Ovary (tissue), 9 donors: ENCODE results near the gene TGFBR2. TPM values are rescaled to one million over a fixed set of nuclear protein-coding genes. Genes with fewer than 3 reads are reported as not detected.

Source experiments
- DNase-seq, 5 donors: peaks; one replicate each; pipeline ENCODE4 v3.0.0-alpha.2; 2019 to 2020
- H3K27ac ChIP-seq, 2 donors: fragments of 200-600 bp; one replicate each; pipeline versions ENCODE4 v1.5.1 to v1.8.0; 2019 to 2022
- H3K27me3 ChIP-seq: fragments of 200-600 bp; one replicate; pipeline ENCODE4 v1.8.0; 2022
- H3K36me3 ChIP-seq: fragments of 200-600 bp; sonication (generic); one replicate; pipeline ENCODE4 v1.5.1; 2019
- H3K4me1 ChIP-seq: one replicate; pipeline ENCODE4 v1.8.1; 2013; ENCODE audit warnings: mild to moderate bottlenecking, moderate library complexity; ENCODE audit not compliant: insufficient read depth
- H3K4me3 ChIP-seq: fragments of 200-600 bp; sonication (generic); one replicate; pipeline ENCODE4 v1.5.1; 2017
- H3K9me3 ChIP-seq, 2 donors: fragments of 200-600 bp in 1 of 2; sonication (generic) in 1 of 2; one replicate each; pipeline versions ENCODE4 v1.5.1 to v1.8.1; 2013 to 2019; ENCODE audit warnings: mild to moderate bottlenecking in 1 of 2, moderate library complexity in 1 of 2
- EP300 ChIP-seq: sonication (generic); formaldehyde crosslinking; IDR thresholded peaks from one replicate; pipeline ENCODE4 v1.6.1; 2017; ENCODE audit warnings: antibody characterized with exemption
- POLR2A ChIP-seq: fragments of 450-650 bp; IDR thresholded peaks from one replicate; pipeline ENCODE4 v1.6.1; 2017; ENCODE audit warnings: antibody characterized with exemption, mild to moderate bottlenecking, moderate library complexity
- WGBS, 3 donors: extraction: QIAGEN DNeasy Blood & Tissue Kit in 1 of 3; methylation state at CpG; one replicate each; pipeline versions ENCODE4 v1.1.5 to v1.1.7; 2013 to 2017; 5-methylcytosine and 5-hydroxymethylcytosine counted together
- intact Hi-C, 4 donors: fragments of 100-400 bp; cut with DNase I; formaldehyde crosslinking; loops; one replicate each; pipeline versions ENCODE4 v1.11.0 to v1.15.1; 2022 to 2023
- polyA plus RNA-seq, 2 donors: library from polyadenylated mRNA; stranded (reverse); fragments of 200-250 nt in 1 of 2; fragments of 350-450 nt in 1 of 2; fragmentation: Illumina TruSeq in 1 of 2; extraction: RNeasy Lipid Tissue Mini Kit (QIAGEN cat#74804) in 1 of 2; gene quantifications; one replicate each; pipeline ENCODE4 v1.2.3, GENCODE V29; 2013 to 2014
- total RNA-seq, 7 donors: library from RNA; depleted of rRNA in 2 of 7; stranded (reverse); fragments of >200 nt in 2 of 7; fragmentation: NEBNext Ultra II Directional in 3 of 7; extraction: Animal tissue kit (Norgen Biotek cat#: 25700) in 3 of 7; gene quantifications; one replicate each; pipeline versions ENCODE4 v1.1.0 to v1.2.4, GENCODE V29; 2016 to 2023
- TF ChIP-seq, protein P1 (sequence below), 3 donors: fragments of 450-650 bp in 2 of 3; fragments of 200-600 bp in 1 of 3; IDR thresholded peaks; one replicate each; pipeline versions ENCODE4 v1.5.1 to v1.8.0; 2016 to 2022; ENCODE audit warnings: antibody characterized with exemption in 3 of 3, mild to moderate bottlenecking in 1 of 3
- donor health status: DM: no; HTN: no; CAD: no; lungs with moderate emphysema.
- donor health status: DM: no; HTN: no; CAD: no.
- donor health status: Bipolar disorder and iron deficiency.
- donor health status: DM: yes; HTN: yes; CAD: no.
- donor health status: DM: no; HTN: no; CAD: no.
- donor health status: DM: yes; HTN: yes; CAD: no.

The TGFBR2 gene
- total and polyA plus RNA-seq, 9 donors, result 26.8 to 158 (median 53.8) TPM

GRCh38 chr3:30611613-30612436 lies 5.4 kb downstream of the TGFBR2 start:
- intact Hi-C loops, result no loop called here
- Histone ChIP-seq H3K27ac (no peak overlapping the region), H3K27me3 (no peaks in the 10 kb centered on the region), H3K9me3 (no peaks in the 10 kb centered on the region), H3K36me3 (no peaks in the 10 kb centered on the region), H3K4me3 (peak overlapping the region; percentile 10), H3K4me1 (peaks cover 2% of the 10 kb centered on the region)
- 86 to 95% (median 90%) methylated on average over 6 to 7 of the region's 7 CpGs for WGBS, 3 donors
- TF ChIP-seq, protein P1, sequence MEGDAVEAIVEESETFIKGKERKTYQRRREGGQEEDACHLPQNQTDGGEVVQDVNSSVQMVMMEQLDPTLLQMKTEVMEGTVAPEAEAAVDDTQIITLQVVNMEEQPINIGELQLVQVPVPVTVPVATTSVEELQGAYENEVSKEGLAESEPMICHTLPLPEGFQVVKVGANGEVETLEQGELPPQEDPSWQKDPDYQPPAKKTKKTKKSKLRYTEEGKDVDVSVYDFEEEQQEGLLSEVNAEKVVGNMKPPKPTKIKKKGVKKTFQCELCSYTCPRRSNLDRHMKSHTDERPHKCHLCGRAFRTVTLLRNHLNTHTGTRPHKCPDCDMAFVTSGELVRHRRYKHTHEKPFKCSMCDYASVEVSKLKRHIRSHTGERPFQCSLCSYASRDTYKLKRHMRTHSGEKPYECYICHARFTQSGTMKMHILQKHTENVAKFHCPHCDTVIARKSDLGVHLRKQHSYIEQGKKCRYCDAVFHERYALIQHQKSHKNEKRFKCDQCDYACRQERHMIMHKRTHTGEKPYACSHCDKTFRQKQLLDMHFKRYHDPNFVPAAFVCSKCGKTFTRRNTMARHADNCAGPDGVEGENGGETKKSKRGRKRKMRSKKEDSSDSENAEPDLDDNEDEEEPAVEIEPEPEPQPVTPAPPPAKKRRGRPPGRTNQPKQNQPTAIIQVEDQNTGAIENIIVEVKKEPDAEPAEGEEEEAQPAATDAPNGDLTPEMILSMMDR (IDR thresholded peaks at IDR 0.05), result no peak
- TF ChIP-seq POLR2A (no peak), EP300 (no peak)
- no peak for DNase-seq

- H3K9me3 ChIP-seq, result no peaks in the 10 kb centered on the region
- no peak for DNase-seq
- H3K36me3 ChIP-seq, result no peaks in the 10 kb centered on the region
- H3K27ac ChIP-seq, result no peak overlapping the region
- peaks cover 2% of the 10 kb centered on the region for H3K4me1 ChIP-seq
- no peaks in the 10 kb centered on the region for H3K27me3 ChIP-seq
- TF ChIP-seq POLR2A, result no peak
- no peak for TF ChIP-seq EP300
- TF ChIP-seq, protein P1 (IDR thresholded peaks at IDR 0.05), result no peak
- WGBS, 3 donors, result 60 to 80% (median 61%) methylated on average over 3 of the region's 3 CpGs
- intact Hi-C loops, result no loop called here
- no peak overlapping the region for H3K4me3 ChIP-seq
Measured at GRCh38 chr3:30612437-30613132, 6.2 kb downstream of the TGFBR2 start.

GRCh38 chr3:30613133-30613825 lies 6.9 kb downstream of the TGFBR2 start:
- TF ChIP-seq POLR2A (no peak), EP300 (no peak)
- TF ChIP-seq, protein P1 (IDR thresholded peaks at IDR 0.05), result no peak
- WGBS, 3 donors, result 83 to 91% (median 88%) methylated on average over 3 of the region's 3 CpGs
- Histone ChIP-seq H3K9me3 (no peaks in the 10 kb centered on the region), H3K27me3 (no peaks in the 10 kb centered on the region), H3K4me3 (no peak overlapping the region), H3K27ac (no peak overlapping the region), H3K4me1 (peaks cover 2% of the 10 kb centered on the region), H3K36me3 (no peaks in the 10 kb centered on the region)
- no peak for DNase-seq
- intact Hi-C loops, result no loop called here

- Histone ChIP-seq H3K9me3 (no peaks in the 10 kb centered on the region), H3K27me3 (no peaks in the 10 kb centered on the region), H3K36me3 (no peaks in the 10 kb centered on the region), H3K4me3 (no peak overlapping the region), H3K4me1 (peaks cover 3% of the 10 kb centered on the region), H3K27ac (no peak overlapping the region)
- WGBS, 3 donors, result 84 to 88% (median 87%) methylated on average over 4 of the region's 4 CpGs
- DNase-seq, result no peak
- no peak for TF ChIP-seq EP300
- intact Hi-C loops, result no loop called here
Measured at GRCh38 chr3:30614373-30614772, 8.0 kb downstream of the TGFBR2 start.
